Left hindlimb (tissue), 1 donor: ENCODE results near the gene SLC35D1.
A peak's percentile ranks its signal among the peaks of the same experiment; 100 is the strongest.

Experiments used
- DNase-seq: peaks from one replicate; pipeline ENCODE4 v3.0.0-alpha.2; 2018

The SLC35D1 gene

GRCh38 chr1:67043366-67043765 lies 10.6 kb downstream of the SLC35D1 start:
- DNase-seq = no peak

GRCh38 chr1:67041841-67042503 lies 12.0 kb downstream of the SLC35D1 start:
- DNase-seq = no peak

- no peak for DNase-seq
These were observed 13.5 kb downstream of the SLC35D1 start for GRCh38 chr1:67040405-67040804.

GRCh38 chr1:67031859-67032247 lies 22.1 kb downstream of the SLC35D1 start:
- DNase-seq = no peak

GRCh38 chr1:67031121-67031858 lies 22.7 kb downstream of the SLC35D1 start:
- DNase-seq = no peak

GRCh38 chr1:67029472-67029871 lies 24.5 kb downstream of the SLC35D1 start:
- no peak for DNase-seq

GRCh38 chr1:67020765-67021164 lies 33.2 kb downstream of the SLC35D1 start:
- DNase-seq = no peak

- DNase-seq = no peak
These were observed 33.6 kb downstream of the SLC35D1 start for GRCh38 chr1:67020304-67020703.

- peak; percentile 57 for DNase-seq
These were observed 34.3 kb downstream of the SLC35D1 start for GRCh38 chr1:67019600-67020136.

- no peak for DNase-seq
These were observed 34.8 kb downstream of the SLC35D1 start for GRCh38 chr1:67019121-67019520.

GRCh38 chr1:67018574-67018973 lies 35.4 kb downstream of the SLC35D1 start:
- DNase-seq = no peak

GRCh38 chr1:67013573-67013972 lies 40.4 kb downstream of the SLC35D1 start:
- no peak for DNase-seq

- no peak for DNase-seq
These were observed 44.2 kb downstream of the SLC35D1 start for GRCh38 chr1:67009792-67010191.

- DNase-seq = no peak
These were observed 48.9 kb downstream of the SLC35D1 start for GRCh38 chr1:67005068-67005467.

- DNase-seq = no peak
These were observed 49.8 kb downstream of the SLC35D1 start for GRCh38 chr1:67004176-67004575.

- no peak for DNase-seq
These were observed 52.1 kb downstream of the SLC35D1 start for GRCh38 chr1:67001682-67002425.

GRCh38 chr1:66999640-67000400 lies 54.1 kb downstream of the SLC35D1 start:
- DNase-seq = no peak

GRCh38 chr1:66998972-66999371 lies 55.0 kb downstream of the SLC35D1 start:
- DNase-seq = no peak

- peak; percentile 49 for DNase-seq
These were observed 57.8 kb downstream of the SLC35D1 start for GRCh38 chr1:66996018-66996682.

- no peak for DNase-seq
These were observed 60.9 kb downstream of the SLC35D1 start for GRCh38 chr1:66993076-66993475.

- DNase-seq = no peak
These were observed 68.1 kb downstream of the SLC35D1 start for GRCh38 chr1:66985835-66986234.

- no peak for DNase-seq
These were observed 69.5 kb downstream of the SLC35D1 start for GRCh38 chr1:66984491-66984890.
